ENCODE measurements around the gene C1orf105.

- TF ChIP-seq CTCF (conservative IDR thresholded peaks at IDR 0.05 in 1 of 2, IDR thresholded peaks at IDR 0.05 in 1 of 2; ENCODE audit: extremely low read depth in 1 of 2, insufficient read depth in 1 of 2, low read depth in 1 of 2, low read length in 2 of 2) (no peak), EZH2 (IDR thresholded peaks at IDR 0.05; ENCODE audit: borderline replicate concordance, low read length) (no peak)
Observed at GRCh38 chr1:172484252-172484651, 63.8 kb downstream of the C1orf105 start.
